Keratinocyte (primary cell): ENCODE data around the gene ABCA7.

Source experiments
- CTCF ChIP-seq, 3 experiments: IDR thresholded peaks in 1 of 3; conservative IDR thresholded peaks in 1 of 3; optimal IDR thresholded peaks in 1 of 3; 2 replicates in 2 of 3; 3 replicates in 1 of 3; pipeline versions ENCODE3 to v1.5.1; 2011; ENCODE audit warnings: low read length in 3 of 3, mild to moderate bottlenecking in 3 of 3, moderate library complexity in 2 of 3, control low read depth in 1 of 3, inconsistent platforms in 1 of 3; ENCODE audit not compliant: insufficient read depth in 2 of 3; ENCODE audit errors: extremely low read depth in 1 of 3
- EZH2 ChIP-seq: IDR thresholded peaks from one replicate; pipeline ENCODE4 v1.6.1; 2012; ENCODE audit warnings: inconsistent platforms, mild to moderate bottlenecking, low read length, moderate library complexity

- TF ChIP-seq CTCF (optimal IDR thresholded peaks at IDR 0.05 in 1 of 3, IDR thresholded peaks at IDR 0.05 in 1 of 3, conservative IDR thresholded peaks at IDR 0.05 in 1 of 3; ENCODE audit: extremely low read depth in 1 of 3, insufficient read depth in 2 of 3, low read length in 3 of 3) (no peak), EZH2 (no peak)
These were observed 45.4 kb upstream of the ABCA7 start for GRCh38 chr19:994516-994915.
